AG10803 (cell line): ENCODE measurements around the gene GPC5.

Source experiments
- DNase-seq: peaks from one replicate; pipeline ENCODE4 v3.0.0; 2010; ENCODE audit warnings: low read depth
- H3K4me3 ChIP-seq: 2 replicates; pipeline ENCODE4 v1.5.1; 2011; ENCODE audit warnings: mild to moderate bottlenecking, low read length, control low read depth
- CTCF ChIP-seq: conservative IDR thresholded peaks from 2 replicates; pipeline ENCODE4 v1.5.1; 2011; ENCODE audit warnings: mild to moderate bottlenecking, low read length, control low read depth, inconsistent platforms

Gene GPC5

GRCh38 chr13:92143766-92144165 lies 745.3 kb downstream of the GPC5 start:
- H3K4me3 ChIP-seq, result no peak overlapping the region
- TF ChIP-seq CTCF, result no peak
- DNase-seq, result no peak

- TF ChIP-seq CTCF, result no peak
- no peak overlapping the region for H3K4me3 ChIP-seq
- no peak for DNase-seq
Observed at GRCh38 chr13:92150606-92151005, 752.2 kb downstream of the GPC5 start.

GRCh38 chr13:92158346-92158745 lies 759.9 kb downstream of the GPC5 start:
- DNase-seq, result no peak
- no peak overlapping the region for H3K4me3 ChIP-seq
- TF ChIP-seq CTCF, result no peak

- H3K4me3 ChIP-seq, result no peak overlapping the region
- TF ChIP-seq CTCF, result no peak
Observed at GRCh38 chr13:92164822-92165221, 766.4 kb downstream of the GPC5 start.

GRCh38 chr13:92172191-92172590 lies 773.8 kb downstream of the GPC5 start:
- no peak for TF ChIP-seq CTCF
- H3K4me3 ChIP-seq, result no peak overlapping the region
- DNase-seq, result no peak

More at GRCh38 chr13:92164822-92165221, 766.4 kb downstream of the GPC5 start:
- no peak for DNase-seq

- no peak for TF ChIP-seq CTCF
- H3K4me3 ChIP-seq, result no peak overlapping the region
- DNase-seq, result no peak
Observed at GRCh38 chr13:92173254-92173653, 774.8 kb downstream of the GPC5 start.

GRCh38 chr13:92175330-92175729 lies 776.9 kb downstream of the GPC5 start:
- peak; percentile 6 for DNase-seq
- no peak overlapping the region for H3K4me3 ChIP-seq
- TF ChIP-seq CTCF, result peak; percentile 31
